NT2/D1 (cell line): ENCODE results near the gene CD59.
"Not testable (repeated sequence)": the region's sequence is repeated elsewhere in the genome, so short reads cannot be mapped to it uniquely, and the experiment has no call there.

ENCODE experiments used
- DNase-seq: peaks from one replicate; pipeline ENCODE4 v3.0.0-alpha.2; 2011; ENCODE audit warnings: low read depth, low spot score
- H3K27me3 ChIP-seq: 2 replicates; pipeline ENCODE4 v1.6.0; 2011; ENCODE audit warnings: mild to moderate bottlenecking; ENCODE audit not compliant: insufficient read length, insufficient read depth
- H3K36me3 ChIP-seq: 2 replicates; pipeline ENCODE4 v1.6.1; 2011; ENCODE audit warnings: mild to moderate bottlenecking, low read length, mixed read lengths; ENCODE audit not compliant: insufficient read depth, insufficient read length
- H3K4me1 ChIP-seq: 2 replicates; pipeline ENCODE4 v1.5.1; 2011; ENCODE audit not compliant: insufficient read depth, insufficient read length
- H3K4me3 ChIP-seq: 2 replicates; pipeline ENCODE4 v1.5.1; 2011; ENCODE audit warnings: low read depth; ENCODE audit not compliant: insufficient read length
- H3K9ac ChIP-seq: 2 replicates; pipeline ENCODE4 v1.6.0; 2011; ENCODE audit warnings: low read depth; ENCODE audit not compliant: insufficient read length
- H3K9me3 ChIP-seq: 2 replicates; pipeline ENCODE4 v1.5.1; 2011; ENCODE audit warnings: mild to moderate bottlenecking, low read length; ENCODE audit not compliant: insufficient read depth
- SUZ12 ChIP-seq: IDR thresholded peaks from 2 replicates; pipeline ENCODE4 v1.6.1; 2011; ENCODE audit not compliant: insufficient read length, insufficient read depth; ENCODE audit errors: extremely low read depth
- YY1 ChIP-seq: IDR thresholded peaks from 2 replicates; pipeline ENCODE4 v1.6.1; 2011; ENCODE audit not compliant: insufficient read length, insufficient read depth
- ZNF274 ChIP-seq: IDR thresholded peaks from 2 replicates; pipeline ENCODE4 v1.6.1; 2011; ENCODE audit warnings: mild to moderate bottlenecking, low read depth, low read length

The CD59 gene

GRCh38 chr11:33668951-33669596 is 67.1 kb downstream of the CD59 start:
- TF ChIP-seq SUZ12 (no peak), ZNF274 (no peak), YY1 (no peak)
- Histone ChIP-seq H3K4me3 (no peak overlapping the region), H3K9ac (no peak overlapping the region), H3K9me3 (peaks cover 16% of the 10 kb centered on the region; the same call in 1 of the 2 replicates), H3K4me1 (peaks cover 5% of the 10 kb centered on the region), H3K27me3 (no peaks in the 10 kb centered on the region), H3K36me3 (no peaks in the 10 kb centered on the region)
- no peak for DNase-seq

DNA sequence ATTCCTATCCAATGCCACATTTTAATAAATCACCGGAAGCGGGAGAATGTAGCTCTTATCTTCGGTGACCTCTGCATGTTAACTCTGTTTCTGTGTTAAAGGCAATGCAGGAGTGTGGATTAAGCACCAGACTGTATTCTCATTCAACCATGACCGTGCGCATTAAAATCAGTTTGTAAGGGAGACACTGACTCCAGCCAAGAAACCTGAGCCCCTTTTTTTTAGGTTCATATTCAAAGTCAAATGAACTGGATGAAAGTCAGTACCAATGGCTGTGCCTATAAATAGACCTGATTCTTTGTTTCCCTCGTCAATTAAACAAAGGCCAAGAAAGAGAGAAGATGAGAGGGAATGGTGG is 67.8 kb downstream of the CD59 start:
- DNase-seq: no peak
- H3K36me3 ChIP-seq: no peaks in the 10 kb centered on the region
- TF ChIP-seq ZNF274 (no peak), SUZ12 (no peak), YY1 (no peak)
- H3K9ac ChIP-seq: no peak overlapping the region
- peaks cover 16% of the 10 kb centered on the region; the same call in 1 of the 2 replicates for H3K9me3 ChIP-seq
- no peaks in the 10 kb centered on the region for H3K27me3 ChIP-seq
- no peak overlapping the region for H3K4me3 ChIP-seq
- peaks cover 5% of the 10 kb centered on the region for H3K4me1 ChIP-seq

- Histone ChIP-seq H3K36me3 (no peaks in the 10 kb centered on the region), H3K27me3 (no peaks in the 10 kb centered on the region), H3K4me3 (no peak overlapping the region), H3K9ac (no peak overlapping the region), H3K9me3 (peaks cover 16% of the 10 kb centered on the region; the same call in 1 of the 2 replicates), H3K4me1 (peaks cover 5% of the 10 kb centered on the region)
- no peak for DNase-seq
- TF ChIP-seq YY1 (no peak), SUZ12 (no peak), ZNF274 (no peak)
Measured at GRCh38 chr11:33667819-33668467, 68.3 kb downstream of the CD59 start.

DNA sequence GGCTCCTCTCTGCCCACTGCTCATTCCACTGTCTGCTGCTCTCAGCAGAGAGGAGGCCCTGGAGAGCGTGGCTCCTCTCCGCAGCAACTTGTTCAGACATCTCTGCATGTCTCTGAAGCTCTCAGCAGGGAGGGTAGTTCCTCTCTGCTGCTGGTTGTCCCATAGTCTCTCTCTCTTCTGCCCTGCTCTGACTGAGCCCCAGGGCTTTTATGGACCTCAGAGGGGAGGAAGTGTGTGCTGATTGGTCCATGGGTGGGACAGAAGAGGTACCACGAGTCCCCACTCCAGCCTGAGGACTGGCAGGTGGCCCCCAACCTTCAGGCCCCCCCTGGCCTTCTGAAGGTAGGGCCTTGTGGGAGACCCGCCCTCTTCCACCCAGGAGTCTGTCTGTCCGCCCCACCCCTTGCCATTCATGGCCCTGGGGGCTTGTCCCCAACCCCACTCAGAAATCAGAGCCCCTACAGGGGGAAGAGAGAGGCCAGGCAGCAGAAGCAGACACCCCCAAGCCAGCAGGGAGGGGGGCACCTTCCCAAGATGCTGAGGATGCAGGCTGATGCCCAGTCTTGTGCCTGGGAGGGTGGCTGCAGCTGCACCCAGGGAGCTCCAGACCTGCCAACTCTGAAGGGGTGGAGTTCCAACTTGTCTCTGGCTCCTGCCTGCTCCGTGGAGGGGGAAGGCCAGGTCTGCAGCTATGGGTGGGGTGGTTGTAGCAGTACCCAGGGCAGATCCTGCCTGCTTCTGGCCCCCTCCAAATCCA is 70.7 kb downstream of the CD59 start:
- Histone ChIP-seq H3K27me3 (no peaks in the 10 kb centered on the region), H3K36me3 (no peaks in the 10 kb centered on the region), H3K9me3 (peaks cover 16% of the 10 kb centered on the region; the same call in 1 of the 2 replicates), H3K9ac (no peak overlapping the region), H3K4me1 (peaks cover 5% of the 10 kb centered on the region), H3K4me3 (no peak overlapping the region)
- no peak for DNase-seq
- TF ChIP-seq ZNF274: no peak
- no peak for TF ChIP-seq SUZ12

DNA sequence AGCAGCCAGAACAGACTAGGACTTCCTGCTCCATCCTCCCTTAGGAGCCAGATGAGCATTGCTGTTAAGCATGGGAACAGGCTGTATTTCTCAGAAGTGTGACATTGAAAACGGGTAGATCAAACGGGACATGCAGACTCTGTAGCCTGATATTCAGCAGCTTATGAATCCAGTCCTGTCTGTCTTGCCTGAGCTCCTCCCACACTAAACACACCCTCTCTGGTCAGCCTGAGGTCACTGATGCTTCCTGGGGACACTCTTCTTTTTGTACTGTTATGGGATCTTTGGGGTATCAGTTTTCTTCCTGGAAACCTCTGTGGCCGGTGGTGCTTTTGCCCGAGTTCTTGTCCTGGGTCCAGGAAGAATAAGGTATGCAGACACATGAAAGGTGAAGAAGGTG is 71.4 kb downstream of the CD59 start:
- no peak overlapping the region for H3K9ac ChIP-seq
- no peaks in the 10 kb centered on the region for H3K36me3 ChIP-seq
- H3K9me3 ChIP-seq: peaks cover 16% of the 10 kb centered on the region; the same call in 1 of the 2 replicates
- TF ChIP-seq SUZ12 (no peak), YY1 (no peak), ZNF274 (no peak)
- H3K27me3 ChIP-seq: no peaks in the 10 kb centered on the region
- DNase-seq: no peak
- no peak overlapping the region for H3K4me3 ChIP-seq
- peaks cover 5% of the 10 kb centered on the region for H3K4me1 ChIP-seq

DNA sequence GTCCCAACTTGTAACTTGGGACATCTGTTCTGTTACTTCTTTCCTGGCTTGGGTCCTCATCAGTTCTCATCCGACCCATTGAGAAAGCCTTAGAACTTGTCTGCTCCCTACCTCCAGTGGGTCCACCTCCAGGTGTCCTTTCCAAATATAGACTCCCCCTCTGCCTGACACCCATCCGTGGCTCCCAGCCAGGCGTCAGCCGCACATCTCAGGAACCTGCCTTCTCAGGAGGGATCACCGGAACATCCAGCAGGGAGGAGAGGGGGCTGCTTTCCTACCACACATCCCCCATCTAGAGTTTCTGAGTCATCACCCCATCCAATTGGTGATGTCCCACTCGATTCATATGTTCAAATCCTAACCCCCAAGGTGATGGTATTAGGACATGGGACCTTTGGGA is 72.1 kb downstream of the CD59 start:
- Histone ChIP-seq H3K9me3 (peaks cover 16% of the 10 kb centered on the region; the same call in 1 of the 2 replicates), H3K9ac (no peak overlapping the region), H3K4me1 (peaks cover 2% of the 10 kb centered on the region), H3K36me3 (no peaks in the 10 kb centered on the region), H3K4me3 (no peak overlapping the region), H3K27me3 (no peaks in the 10 kb centered on the region)
- DNase-seq: no peak
- TF ChIP-seq ZNF274: no peak
- no peak for TF ChIP-seq YY1
- no peak for TF ChIP-seq SUZ12

DNA sequence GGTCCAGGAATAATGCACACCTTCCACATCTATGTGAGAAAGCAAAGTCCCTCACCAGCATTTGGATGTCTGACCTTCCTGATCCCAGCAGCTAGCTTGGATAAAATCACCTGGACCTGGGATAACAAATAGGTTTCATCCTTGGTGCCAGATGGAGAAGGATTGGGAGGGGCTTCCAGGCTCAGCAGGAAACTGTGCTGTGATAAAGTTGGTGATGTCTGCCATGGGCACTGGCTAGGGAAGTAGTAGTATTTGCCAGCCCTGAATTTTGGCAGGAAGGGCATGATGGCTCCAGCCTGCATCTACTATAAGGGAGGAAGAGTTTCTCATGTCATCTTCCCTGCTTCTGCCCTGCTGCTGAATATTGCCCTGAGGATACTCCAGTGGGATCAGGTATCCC is 73.1 kb downstream of the CD59 start:
- Histone ChIP-seq H3K9ac (no peak overlapping the region), H3K4me3 (no peak overlapping the region), H3K4me1 (peaks cover 2% of the 10 kb centered on the region), H3K36me3 (no peaks in the 10 kb centered on the region), H3K27me3 (no peaks in the 10 kb centered on the region), H3K9me3 (peaks cover 16% of the 10 kb centered on the region; the same call in 1 of the 2 replicates)
- TF ChIP-seq SUZ12 (no peak), YY1 (no peak), ZNF274 (no peak)
- DNase-seq: no peak

GRCh38 chr11:33661526-33661925 is 74.7 kb downstream of the CD59 start:
- DNase-seq, H3K27me3 ChIP-seq, H3K4me1 ChIP-seq, H3K36me3 ChIP-seq, H3K4me3 ChIP-seq, H3K9ac ChIP-seq: not testable (repeated sequence)
- peaks cover 16% of the 10 kb centered on the region; the same call in 1 of the 2 replicates for H3K9me3 ChIP-seq
